Endothelial cell of umbilical vein (primary cell): ENCODE measurements around the gene CFAP45.

Experiments
- CTCF ChIP-seq, 2 donors: IDR thresholded peaks; 1 replicate in 1 of 2; 2 replicates in 1 of 2; pipeline ENCODE4 v1.5.1; 2011; ENCODE audit warnings: low read length in 2 of 2, mild to moderate bottlenecking in 2 of 2, moderate library complexity in 2 of 2, control low read depth in 1 of 2, inconsistent platforms in 1 of 2, low read depth in 1 of 2; ENCODE audit not compliant: insufficient read depth in 1 of 2; ENCODE audit errors: extremely low read depth in 1 of 2
- EZH2 ChIP-seq: IDR thresholded peaks from 2 replicates; pipeline ENCODE4 v1.6.1; 2012; ENCODE audit warnings: borderline replicate concordance, low read depth, mild to moderate bottlenecking, moderate library complexity, low read length, inconsistent platforms; ENCODE audit not compliant: severe bottlenecking
- POLR2A ChIP-seq: IDR thresholded peaks from 2 replicates; pipeline ENCODE4 v1.6.1; 2012; ENCODE audit warnings: low read depth, mild to moderate bottlenecking, control low read depth, low read length

DNA sequence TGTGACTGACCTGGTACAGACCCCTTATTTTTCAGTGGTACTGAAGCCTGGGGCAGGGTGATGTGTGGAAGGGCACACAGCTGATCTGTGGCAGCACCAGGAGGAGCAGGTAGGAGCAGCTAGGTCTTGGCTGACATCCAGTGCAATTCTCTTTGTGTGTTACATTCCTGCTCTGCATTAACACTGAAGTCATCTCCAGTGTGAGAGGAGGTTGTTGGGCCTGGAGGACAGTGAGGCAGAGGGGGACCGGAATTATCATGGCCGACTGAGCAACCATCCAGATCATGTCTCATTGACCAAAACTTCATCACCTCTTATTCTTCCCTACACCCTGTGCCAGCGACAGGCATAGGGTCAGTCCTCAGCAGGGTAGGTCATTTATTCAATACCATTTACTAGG, 71.8 kb downstream of the CFAP45 start:
- TF ChIP-seq CTCF (IDR thresholded peaks at IDR 0.05; ENCODE audit: extremely low read depth in 1 of 2, insufficient read depth in 1 of 2, low read depth in 1 of 2, low read length in 2 of 2): no peak
- no peak for TF ChIP-seq POLR2A
- TF ChIP-seq EZH2: no peak
